ENCODE data around the gene AFF4. TPM values are rescaled to one million over a fixed set of nuclear protein-coding genes. Genes with fewer than 3 reads are reported as not detected.

AFF4 gene
- total RNA-seq, 4 donors from 2014 or later = 70.5 to 85.3 (median 73.2) TPM

DNA sequence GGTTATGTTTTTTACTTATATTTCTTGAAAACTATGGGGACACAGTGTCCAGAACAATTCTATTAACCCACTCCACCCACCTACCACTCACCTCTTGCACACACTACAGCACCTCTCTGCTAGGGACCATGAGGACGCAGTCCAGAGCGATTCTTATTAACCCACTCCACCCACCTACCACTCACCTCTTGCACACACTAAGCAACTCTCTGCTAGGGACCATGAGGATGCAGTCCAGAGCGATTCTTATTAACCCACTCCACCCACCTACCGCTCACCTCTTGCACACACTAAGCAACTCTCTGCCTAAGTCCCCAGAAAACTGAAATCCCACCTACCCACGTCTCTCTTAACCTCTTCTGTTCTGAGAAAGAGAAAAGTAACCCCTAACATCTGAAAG, 130.8 kb downstream of the AFF4 start:
- Histone ChIP-seq H3K27me3 (peaks cover 0 to 31% of the 10 kb centered on the region in 2 donors), H3K9me3 (no peaks in the 10 kb centered on the region), H3K27ac (no peak overlapping the region), H3K4me3 (no peak overlapping the region), H3K4me1 (peaks cover 0 to 20% (median 11%) of the 10 kb centered on the region in 4 donors), H3K36me3 (no peaks in the 10 kb centered on the region)
- DNase-seq (ENCODE audit: low spot score in 2 of 2) = no peak
- TF ChIP-seq, protein P1, sequence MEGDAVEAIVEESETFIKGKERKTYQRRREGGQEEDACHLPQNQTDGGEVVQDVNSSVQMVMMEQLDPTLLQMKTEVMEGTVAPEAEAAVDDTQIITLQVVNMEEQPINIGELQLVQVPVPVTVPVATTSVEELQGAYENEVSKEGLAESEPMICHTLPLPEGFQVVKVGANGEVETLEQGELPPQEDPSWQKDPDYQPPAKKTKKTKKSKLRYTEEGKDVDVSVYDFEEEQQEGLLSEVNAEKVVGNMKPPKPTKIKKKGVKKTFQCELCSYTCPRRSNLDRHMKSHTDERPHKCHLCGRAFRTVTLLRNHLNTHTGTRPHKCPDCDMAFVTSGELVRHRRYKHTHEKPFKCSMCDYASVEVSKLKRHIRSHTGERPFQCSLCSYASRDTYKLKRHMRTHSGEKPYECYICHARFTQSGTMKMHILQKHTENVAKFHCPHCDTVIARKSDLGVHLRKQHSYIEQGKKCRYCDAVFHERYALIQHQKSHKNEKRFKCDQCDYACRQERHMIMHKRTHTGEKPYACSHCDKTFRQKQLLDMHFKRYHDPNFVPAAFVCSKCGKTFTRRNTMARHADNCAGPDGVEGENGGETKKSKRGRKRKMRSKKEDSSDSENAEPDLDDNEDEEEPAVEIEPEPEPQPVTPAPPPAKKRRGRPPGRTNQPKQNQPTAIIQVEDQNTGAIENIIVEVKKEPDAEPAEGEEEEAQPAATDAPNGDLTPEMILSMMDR (IDR thresholded peaks at IDR 0.05) = no peak
- no peak for TF ChIP-seq EP300 (IDR thresholded peaks at IDR 0.05)
- TF ChIP-seq POLR2A (IDR thresholded peaks at IDR 0.05) = no peak
- 87 to 89% methylated on average over 5 of the region's 5 CpGs for WGBS, 2 donors

DNA sequence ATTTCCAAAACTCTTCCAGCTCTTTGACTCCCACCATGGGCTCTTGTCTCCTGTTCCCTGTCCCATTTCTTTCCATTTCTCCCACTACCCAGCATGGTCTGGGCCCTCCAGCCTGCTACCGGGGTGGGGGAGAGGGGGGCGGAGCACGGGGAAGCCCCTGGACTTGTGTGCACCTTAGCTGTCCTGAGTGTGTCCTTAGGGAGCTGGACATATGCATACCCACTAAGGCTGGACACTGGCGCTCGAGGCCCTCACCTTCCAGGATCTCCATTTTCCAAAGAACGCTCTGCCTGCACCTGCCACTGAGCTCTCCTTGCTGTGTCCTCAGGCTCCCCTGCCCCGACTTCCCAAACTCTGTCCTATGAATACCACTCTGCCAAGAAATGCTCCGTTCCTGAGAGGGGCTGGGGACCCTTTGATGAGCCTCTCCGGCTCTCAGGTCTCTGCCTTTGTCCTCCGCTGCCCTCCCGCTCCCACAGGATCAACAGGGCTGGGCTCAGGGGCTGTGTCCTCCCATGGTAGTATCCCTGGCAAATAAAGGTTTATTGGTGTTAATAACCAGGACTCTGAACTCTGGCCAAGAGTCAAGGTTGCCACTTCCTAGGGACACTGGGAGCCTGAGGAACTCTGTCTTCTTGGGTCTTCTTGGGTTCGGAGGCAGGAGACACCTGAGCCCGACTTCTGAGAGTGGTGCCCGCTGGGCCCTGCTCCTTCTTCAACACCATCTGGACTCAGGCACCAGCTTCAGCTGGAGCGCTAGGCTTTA, 132.2 kb downstream of the AFF4 start:
- Histone ChIP-seq H3K27me3 (peaks cover 0 to 43% of the 10 kb centered on the region in 2 donors), H3K4me3 (peak overlapping the region in 2 of 4 donors; percentile 68 to 80), H3K27ac (peak overlapping the region; percentile 73 to 90 (median 80)), H3K9me3 (no peaks in the 10 kb centered on the region), H3K4me1 (peaks cover 0 to 29% (median 12%) of the 10 kb centered on the region in 4 donors), H3K36me3 (no peaks in the 10 kb centered on the region)
- TF ChIP-seq, protein P1 (IDR thresholded peaks at IDR 0.05) = no peak
- no peak for TF ChIP-seq EP300 (IDR thresholded peaks at IDR 0.05)
- no peak for TF ChIP-seq POLR2A (IDR thresholded peaks at IDR 0.05)
- WGBS, 2 donors = 81 to 83% methylated on average over 13 to 14 of the region's 15 CpGs
- DNase-seq (ENCODE audit: low spot score in 2 of 2) = no peak

DNA sequence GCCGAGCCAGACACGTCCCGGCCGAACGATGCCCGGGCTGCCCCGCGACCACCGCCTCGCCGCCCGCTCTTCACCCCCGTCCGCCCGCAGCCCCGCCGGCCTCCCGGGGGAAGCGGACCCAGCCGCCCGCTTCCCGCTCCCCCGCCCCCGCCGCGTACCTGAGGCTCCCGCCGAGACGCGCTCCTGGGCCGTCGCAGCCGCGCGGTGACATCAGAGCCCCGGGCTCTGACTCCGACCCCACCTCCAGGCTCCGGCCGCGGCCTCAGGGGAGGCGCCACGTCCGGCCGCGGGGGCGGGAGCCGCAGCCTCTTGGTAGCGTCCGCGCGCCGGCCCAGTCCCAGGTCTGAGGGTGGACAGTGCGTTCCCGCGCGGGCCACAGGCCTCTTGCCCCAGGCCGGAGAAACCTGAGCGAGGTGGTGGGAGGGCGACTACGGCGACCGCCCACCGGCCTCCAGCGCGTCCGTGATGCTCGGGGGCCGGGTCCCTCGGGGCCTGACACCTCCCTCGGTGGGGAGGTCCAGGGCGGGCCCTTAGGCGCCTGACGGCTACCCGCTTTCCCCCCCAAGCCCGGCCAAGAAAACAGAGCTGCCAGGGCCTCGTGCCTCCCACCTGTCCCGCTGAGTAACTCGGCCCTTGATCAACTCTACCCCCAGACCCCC, 132.9 kb downstream of the AFF4 start, which contains the start of gene SHROOM1:
Gene SHROOM1, minus strand, starts transcription at position 212 of the 659 bp plus-strand sequence. CDS start 4,507 bp downstream, outside the sequence.
- 5% methylated on average over 23 to 36 of the region's 78 CpGs for WGBS, 2 donors
- no peak for DNase-seq (ENCODE audit: low spot score in 2 of 2)
- peak within 1 kb of the TSS; percentile 73 to 90 (median 80) for H3K27ac ChIP-seq
- peak within 1 kb of the TSS; percentile 48 to 84 (median 74) for H3K4me3 ChIP-seq
- peaks cover 0 to 50% of the 10 kb centered on the region in 2 donors for H3K27me3 ChIP-seq
- peak in 1 of 2 donors; percentile 34 for TF ChIP-seq POLR2A (IDR thresholded peaks at IDR 0.05)
- TF ChIP-seq, protein P1 (IDR thresholded peaks at IDR 0.05) = no peak
- peak in 1 of 2 donors; percentile 46 for TF ChIP-seq EP300 (IDR thresholded peaks at IDR 0.05)
- no peaks in the 10 kb centered on the region for H3K9me3 ChIP-seq
- peaks cover 0 to 35% (median 15%) of the 10 kb centered on the region in 4 donors for H3K4me1 ChIP-seq
- H3K36me3 ChIP-seq = peaks cover 0 to 2% (median 0%) of the 10 kb centered on the region in 3 donors

DNA sequence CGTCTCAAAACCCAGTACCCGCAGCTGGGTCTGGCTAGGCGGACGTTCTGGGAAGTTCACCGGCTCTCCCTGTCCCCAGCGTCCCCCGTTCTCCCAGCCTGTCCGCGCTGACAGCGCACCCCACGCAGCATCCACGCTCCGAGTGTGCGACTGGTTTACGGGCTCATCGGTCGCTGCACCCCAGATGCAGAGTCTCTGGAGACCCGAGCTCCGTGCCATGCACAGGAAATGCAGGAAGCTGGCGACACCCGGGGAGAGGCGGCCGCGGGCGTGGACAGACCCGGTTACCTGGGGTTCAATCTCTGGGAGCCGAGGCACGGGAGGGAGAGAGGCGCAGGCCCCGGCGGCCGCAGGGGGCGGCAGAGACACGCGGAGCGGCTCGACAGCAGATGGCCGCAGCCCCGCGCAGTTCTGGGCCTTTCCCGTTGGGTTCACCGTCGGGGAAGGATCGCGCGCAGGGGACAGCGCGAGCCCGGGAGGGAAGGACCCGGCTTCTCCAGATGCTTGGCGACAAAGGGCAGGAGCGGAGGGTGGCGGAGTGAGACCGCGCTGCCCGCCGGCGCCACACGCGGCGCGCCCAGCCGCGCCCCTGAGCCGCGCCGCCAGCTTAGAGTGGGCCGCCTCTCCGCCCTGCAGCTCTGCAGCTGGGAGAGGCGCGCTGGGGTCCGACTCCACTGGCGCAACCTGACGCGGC, 133.5 kb downstream of the AFF4 start:
- DNase-seq (ENCODE audit: low spot score in 2 of 2) = peak; percentile 39 to 57
- no peaks in the 10 kb centered on the region for H3K9me3 ChIP-seq
- TF ChIP-seq, protein P1 (IDR thresholded peaks at IDR 0.05) = peak; percentile 83 to 93 (median 91)
- TF ChIP-seq EP300 (IDR thresholded peaks at IDR 0.05) (no peak), POLR2A (IDR thresholded peaks at IDR 0.05) (peak in 1 of 2 donors; percentile 17)
- 3 to 8% methylated on average over 2 to 48 of the region's 75 CpGs for WGBS, 2 donors
- peak overlapping the region; percentile 48 to 84 (median 74) for H3K4me3 ChIP-seq
- H3K36me3 ChIP-seq = peaks cover 0 to 9% (median 0%) of the 10 kb centered on the region in 3 donors
- H3K27me3 ChIP-seq = peaks cover 0 to 55% of the 10 kb centered on the region in 2 donors
- peaks cover 0 to 40% (median 15%) of the 10 kb centered on the region in 4 donors for H3K4me1 ChIP-seq
- peak overlapping the region; percentile 73 to 90 (median 80) for H3K27ac ChIP-seq
